HG03175 (cell line): ENCODE results near the gene DCST1.

ENCODE experiments used
- ATAC-seq: cut with Tn5 transposase; IDR thresholded peaks from one replicate; pipeline ENCODE4 v1.9.1; 2021; ENCODE audit warnings: mild to moderate bottlenecking, moderate library complexity; ENCODE audit not compliant: unreplicated experiment

DCST1 gene

GRCh38 chr1:155012026-155012546, 21.5 kb upstream of the DCST1 start:
- ATAC-seq: no peak

- ATAC-seq: no peak
Observed at GRCh38 chr1:155012776-155013602, 20.6 kb upstream of the DCST1 start.

- ATAC-seq: no peak
Observed at GRCh38 chr1:155013632-155014031, 20.0 kb upstream of the DCST1 start.

- no peak for ATAC-seq
Observed at GRCh38 chr1:155014709-155015508, 18.7 kb upstream of the DCST1 start.

- ATAC-seq: no peak
Observed at GRCh38 chr1:155015527-155016230, 17.9 kb upstream of the DCST1 start.

GRCh38 chr1:155016231-155016831, 17.3 kb upstream of the DCST1 start:
- peak; percentile 6 for ATAC-seq

GRCh38 chr1:155017041-155017945, 16.3 kb upstream of the DCST1 start:
- peak; percentile 79 for ATAC-seq

GRCh38 chr1:155017946-155018316, 15.7 kb upstream of the DCST1 start:
- no peak for ATAC-seq

GRCh38 chr1:155018617-155019348, 14.8 kb upstream of the DCST1 start:
- no peak for ATAC-seq

- no peak for ATAC-seq
Observed at GRCh38 chr1:155019377-155020245, 14.0 kb upstream of the DCST1 start.

GRCh38 chr1:155022136-155022926, 11.3 kb upstream of the DCST1 start:
- no peak for ATAC-seq

GRCh38 chr1:155022927-155023236, 10.7 kb upstream of the DCST1 start:
- ATAC-seq: no peak

GRCh38 chr1:155023627-155024026, 10.0 kb upstream of the DCST1 start:
- no peak for ATAC-seq

GRCh38 chr1:155024315-155024714, 9.3 kb upstream of the DCST1 start:
- ATAC-seq: no peak

GRCh38 chr1:155026154-155026553, 7.5 kb upstream of the DCST1 start:
- no peak for ATAC-seq

- no peak for ATAC-seq
Observed at GRCh38 chr1:155026588-155026987, 7.0 kb upstream of the DCST1 start.

GRCh38 chr1:155029513-155030242, 3.9 kb upstream of the DCST1 start:
- no peak for ATAC-seq
